Vagina (tissue), 2 donors: ENCODE measurements around the gene ZBTB49.

Source experiments
- CTCF ChIP-seq, 3 experiments: fragments of 450-650 bp in 2 of 3; fragments of 200-600 bp in 1 of 3; sonication (generic) in 1 of 3; IDR thresholded peaks; one replicate each; pipeline ENCODE4 v1.5.1; 2017 to 2019; ENCODE audit warnings: antibody characterized with exemption in 3 of 3, mild to moderate bottlenecking in 2 of 3, moderate library complexity in 2 of 3
- POLR2A ChIP-seq, 2 donors: fragments of 450-650 bp; IDR thresholded peaks; one replicate each; pipeline ENCODE4 v1.6.1; 2017; ENCODE audit warnings: antibody characterized with exemption in 2 of 2, mild to moderate bottlenecking in 2 of 2, moderate library complexity in 2 of 2

DNA sequence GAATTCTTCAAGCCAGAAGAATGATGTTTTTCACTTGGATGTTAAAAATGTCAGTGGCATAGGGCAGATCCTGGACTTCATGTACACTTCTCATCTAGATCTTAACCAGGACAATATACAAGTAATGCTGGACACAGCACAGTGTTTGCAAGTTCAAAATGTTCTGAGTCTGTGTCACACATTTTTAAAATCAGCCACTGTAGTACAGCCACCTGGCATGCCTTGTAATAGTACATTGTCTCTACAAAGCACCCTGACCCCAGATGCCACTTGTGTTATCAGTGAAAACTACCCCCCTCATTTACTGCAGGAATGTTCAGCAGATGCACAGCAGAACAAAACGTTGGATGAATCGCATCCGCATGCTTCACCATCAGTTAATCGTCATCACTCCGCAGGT is 11.9 kb downstream of the ZBTB49 start:
- TF ChIP-seq CTCF (IDR thresholded peaks at IDR 0.05) (no peak), POLR2A (IDR thresholded peaks at IDR 0.05) (no peak)
